ENCODE results near the gene LYZL1.

- TF ChIP-seq JUN (CRISPR knock-in tag; IDR thresholded peaks at IDR 0.05) (no peak), CREB1 (CRISPR knock-in tag; IDR thresholded peaks at IDR 0.05) (no peak), ESRRA (CRISPR knock-in tag; IDR thresholded peaks at IDR 0.05; ENCODE audit: borderline replicate concordance) (no peak), HMGA2 (CRISPR knock-in tag; IDR thresholded peaks at IDR 0.05) (no peak), PRRX2 (CRISPR knock-in tag; IDR thresholded peaks at IDR 0.05) (no peak), SP1 (CRISPR knock-in tag; conservative IDR thresholded peaks at IDR 0.05) (no peak), ETV6 (CRISPR knock-in tag; IDR thresholded peaks at IDR 0.05) (no peak), ZNF317 (CRISPR knock-in tag; IDR thresholded peaks at IDR 0.05; ENCODE audit: borderline replicate concordance, low read depth) (no peak), TCF7 (CRISPR knock-in tag; IDR thresholded peaks at IDR 0.05; ENCODE audit: low read depth) (no peak), MAX (CRISPR knock-in tag; IDR thresholded peaks at IDR 0.05) (no peak)
- TF ChIP-seq, protein P1, sequence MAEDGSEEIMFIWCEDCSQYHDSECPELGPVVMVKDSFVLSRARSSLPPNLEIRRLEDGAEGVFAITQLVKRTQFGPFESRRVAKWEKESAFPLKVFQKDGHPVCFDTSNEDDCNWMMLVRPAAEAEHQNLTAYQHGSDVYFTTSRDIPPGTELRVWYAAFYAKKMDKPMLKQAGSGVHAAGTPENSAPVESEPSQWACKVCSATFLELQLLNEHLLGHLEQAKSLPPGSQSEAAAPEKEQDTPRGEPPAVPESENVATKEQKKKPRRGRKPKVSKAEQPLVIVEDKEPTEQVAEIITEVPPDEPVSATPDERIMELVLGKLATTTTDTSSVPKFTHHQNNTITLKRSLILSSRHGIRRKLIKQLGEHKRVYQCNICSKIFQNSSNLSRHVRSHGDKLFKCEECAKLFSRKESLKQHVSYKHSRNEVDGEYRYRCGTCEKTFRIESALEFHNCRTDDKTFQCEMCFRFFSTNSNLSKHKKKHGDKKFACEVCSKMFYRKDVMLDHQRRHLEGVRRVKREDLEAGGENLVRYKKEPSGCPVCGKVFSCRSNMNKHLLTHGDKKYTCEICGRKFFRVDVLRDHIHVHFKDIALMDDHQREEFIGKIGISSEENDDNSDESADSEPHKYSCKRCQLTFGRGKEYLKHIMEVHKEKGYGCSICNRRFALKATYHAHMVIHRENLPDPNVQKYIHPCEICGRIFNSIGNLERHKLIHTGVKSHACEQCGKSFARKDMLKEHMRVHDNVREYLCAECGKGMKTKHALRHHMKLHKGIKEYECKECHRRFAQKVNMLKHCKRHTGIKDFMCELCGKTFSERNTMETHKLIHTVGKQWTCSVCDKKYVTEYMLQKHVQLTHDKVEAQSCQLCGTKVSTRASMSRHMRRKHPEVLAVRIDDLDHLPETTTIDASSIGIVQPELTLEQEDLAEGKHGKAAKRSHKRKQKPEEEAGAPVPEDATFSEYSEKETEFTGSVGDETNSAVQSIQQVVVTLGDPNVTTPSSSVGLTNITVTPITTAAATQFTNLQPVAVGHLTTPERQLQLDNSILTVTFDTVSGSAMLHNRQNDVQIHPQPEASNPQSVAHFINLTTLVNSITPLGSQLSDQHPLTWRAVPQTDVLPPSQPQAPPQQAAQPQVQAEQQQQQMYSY (CRISPR knock-in tag; IDR thresholded peaks at IDR 0.05), result no peak
- TF ChIP-seq, protein P2, sequence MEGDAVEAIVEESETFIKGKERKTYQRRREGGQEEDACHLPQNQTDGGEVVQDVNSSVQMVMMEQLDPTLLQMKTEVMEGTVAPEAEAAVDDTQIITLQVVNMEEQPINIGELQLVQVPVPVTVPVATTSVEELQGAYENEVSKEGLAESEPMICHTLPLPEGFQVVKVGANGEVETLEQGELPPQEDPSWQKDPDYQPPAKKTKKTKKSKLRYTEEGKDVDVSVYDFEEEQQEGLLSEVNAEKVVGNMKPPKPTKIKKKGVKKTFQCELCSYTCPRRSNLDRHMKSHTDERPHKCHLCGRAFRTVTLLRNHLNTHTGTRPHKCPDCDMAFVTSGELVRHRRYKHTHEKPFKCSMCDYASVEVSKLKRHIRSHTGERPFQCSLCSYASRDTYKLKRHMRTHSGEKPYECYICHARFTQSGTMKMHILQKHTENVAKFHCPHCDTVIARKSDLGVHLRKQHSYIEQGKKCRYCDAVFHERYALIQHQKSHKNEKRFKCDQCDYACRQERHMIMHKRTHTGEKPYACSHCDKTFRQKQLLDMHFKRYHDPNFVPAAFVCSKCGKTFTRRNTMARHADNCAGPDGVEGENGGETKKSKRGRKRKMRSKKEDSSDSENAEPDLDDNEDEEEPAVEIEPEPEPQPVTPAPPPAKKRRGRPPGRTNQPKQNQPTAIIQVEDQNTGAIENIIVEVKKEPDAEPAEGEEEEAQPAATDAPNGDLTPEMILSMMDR (IDR thresholded peaks at IDR 0.05), result no peak
- TF ChIP-seq, protein P3, sequence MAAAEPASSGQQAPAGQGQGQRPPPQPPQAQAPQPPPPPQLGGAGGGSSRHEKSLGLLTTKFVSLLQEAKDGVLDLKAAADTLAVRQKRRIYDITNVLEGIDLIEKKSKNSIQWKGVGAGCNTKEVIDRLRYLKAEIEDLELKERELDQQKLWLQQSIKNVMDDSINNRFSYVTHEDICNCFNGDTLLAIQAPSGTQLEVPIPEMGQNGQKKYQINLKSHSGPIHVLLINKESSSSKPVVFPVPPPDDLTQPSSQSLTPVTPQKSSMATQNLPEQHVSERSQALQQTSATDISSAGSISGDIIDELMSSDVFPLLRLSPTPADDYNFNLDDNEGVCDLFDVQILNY (CRISPR knock-in tag; IDR thresholded peaks at IDR 0.05), result no peak
- TF ChIP-seq, protein P4, sequence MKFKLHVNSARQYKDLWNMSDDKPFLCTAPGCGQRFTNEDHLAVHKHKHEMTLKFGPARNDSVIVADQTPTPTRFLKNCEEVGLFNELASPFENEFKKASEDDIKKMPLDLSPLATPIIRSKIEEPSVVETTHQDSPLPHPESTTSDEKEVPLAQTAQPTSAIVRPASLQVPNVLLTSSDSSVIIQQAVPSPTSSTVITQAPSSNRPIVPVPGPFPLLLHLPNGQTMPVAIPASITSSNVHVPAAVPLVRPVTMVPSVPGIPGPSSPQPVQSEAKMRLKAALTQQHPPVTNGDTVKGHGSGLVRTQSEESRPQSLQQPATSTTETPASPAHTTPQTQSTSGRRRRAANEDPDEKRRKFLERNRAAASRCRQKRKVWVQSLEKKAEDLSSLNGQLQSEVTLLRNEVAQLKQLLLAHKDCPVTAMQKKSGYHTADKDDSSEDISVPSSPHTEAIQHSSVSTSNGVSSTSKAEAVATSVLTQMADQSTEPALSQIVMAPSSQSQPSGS (CRISPR knock-in tag; IDR thresholded peaks at IDR 0.05; ENCODE audit: borderline replicate concordance, low read depth), result no peak
Observed at GRCh38 chr10:29240986-29241660, 47.7 kb upstream of the LYZL1 start.
